HG03097 (cell line): Measurements from ENCODE around the gene PDK1.
"Not testable (repeated sequence)": the region's sequence is repeated elsewhere in the genome, so short reads cannot be mapped to it uniquely, and the experiment has no call there.

Source experiments
- ATAC-seq: cut with Tn5 transposase; IDR thresholded peaks from one replicate; pipeline ENCODE4 v1.9.1; 2021; ENCODE audit not compliant: unreplicated experiment, low FRiP score

PDK1 gene

GRCh38 chr2:172555522-172556283 lies at the start of gene PDK1:
Gene PDK1 (plus strand): TSS chr2:172556090. CDS start chr2:172556151, 61 bp downstream.
- ATAC-seq = peak; percentile 84

GRCh38 chr2:172507199-172507598 lies 48.7 kb upstream of the PDK1 start:
- ATAC-seq = no peak

DNA sequence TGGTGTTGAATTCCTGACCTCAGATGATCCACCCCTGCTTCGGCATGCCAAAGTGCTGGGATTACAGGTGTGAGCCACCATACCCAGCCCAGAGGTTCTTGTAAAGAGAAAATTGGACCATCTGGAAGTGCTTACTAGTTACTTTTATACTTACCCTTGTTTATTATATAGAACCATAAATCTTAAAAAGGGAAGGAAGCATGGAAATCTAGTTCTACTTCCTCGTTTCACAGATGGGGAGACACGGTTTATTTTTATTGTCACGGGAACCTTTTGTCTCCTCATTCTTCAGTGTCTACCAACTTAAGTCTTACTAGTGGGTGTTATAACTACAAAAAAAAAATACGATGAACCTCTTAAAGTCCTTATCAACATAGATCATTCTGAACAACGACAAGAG lies 45.8 kb upstream of the PDK1 start:
- no peak for ATAC-seq

DNA sequence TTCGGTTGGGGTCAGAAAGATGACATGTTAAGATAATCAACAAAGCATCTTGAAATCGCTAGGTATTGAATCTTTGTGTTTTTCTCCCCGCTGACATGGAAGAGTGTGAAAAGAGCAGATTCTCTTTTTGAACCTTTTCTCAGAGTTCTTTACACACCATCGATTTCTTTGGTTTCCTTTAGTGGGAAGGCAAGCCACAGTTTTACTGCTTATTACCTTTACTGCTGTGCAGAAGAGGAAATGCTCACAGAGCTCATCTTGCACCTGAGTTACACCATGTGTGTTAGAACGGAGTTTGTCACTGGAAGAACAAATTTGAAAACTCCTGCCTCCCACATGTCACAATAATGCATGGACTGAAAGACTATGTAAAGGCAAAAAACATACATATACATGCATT lies 45.3 kb upstream of the PDK1 start:
- ATAC-seq = no peak

GRCh38 chr2:172512810-172513523 lies 42.9 kb upstream of the PDK1 start:
- no peak for ATAC-seq

- no peak for ATAC-seq
Observed at GRCh38 chr2:172513524-172513900, 42.4 kb upstream of the PDK1 start.

DNA sequence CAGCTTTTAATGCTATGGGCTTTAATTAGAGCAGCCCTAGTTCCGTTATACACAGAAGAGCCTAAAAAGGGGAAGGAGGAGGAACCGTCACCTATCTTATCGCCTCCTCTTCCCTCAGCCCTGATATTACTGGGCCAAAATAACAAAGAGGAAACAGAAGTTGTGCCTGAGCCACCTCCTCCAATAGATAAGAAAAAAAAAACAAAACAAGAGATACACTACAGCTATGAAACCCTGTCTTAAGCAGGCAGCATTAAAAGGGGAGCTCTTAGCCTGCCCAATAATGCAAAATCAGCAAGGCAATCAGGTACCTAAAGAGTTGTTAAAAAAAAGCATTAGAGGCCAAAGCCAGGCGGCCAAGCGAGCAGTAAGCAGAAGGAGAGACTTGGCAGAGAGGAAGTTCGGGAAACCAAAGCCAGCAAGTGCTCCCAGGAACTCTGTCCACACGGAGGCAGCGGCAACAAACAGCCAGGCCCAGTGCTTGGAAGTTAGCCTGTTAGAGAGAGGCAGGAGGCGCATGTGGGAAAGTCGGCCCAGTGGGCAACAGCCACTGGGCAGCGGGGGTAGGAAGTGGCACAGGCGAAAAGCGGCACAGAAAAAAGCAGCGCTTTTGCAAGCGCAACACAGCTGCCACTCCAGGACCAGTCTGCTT lies 41.8 kb upstream of the PDK1 start:
- no peak for ATAC-seq

- no peak for ATAC-seq
Observed at GRCh38 chr2:172516299-172516698, 39.6 kb upstream of the PDK1 start.

DNA sequence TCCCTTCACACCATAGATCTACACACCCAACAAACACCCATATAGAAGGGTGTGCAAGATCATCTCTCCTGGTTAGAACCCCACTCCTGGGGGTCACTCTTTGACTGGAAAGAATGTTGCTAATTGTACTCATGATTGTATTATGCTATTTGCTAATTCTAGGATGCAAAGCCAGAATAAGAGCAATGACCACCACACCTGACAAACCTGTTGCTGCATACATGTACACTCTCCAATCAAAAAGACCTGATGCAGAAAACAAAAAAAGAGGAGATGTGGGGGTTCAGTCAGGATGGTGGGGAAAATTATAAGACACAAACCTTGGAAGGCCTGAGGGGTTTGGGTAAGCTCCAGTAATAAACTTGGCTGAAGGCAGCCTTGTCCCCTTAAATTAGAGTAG lies 36.9 kb upstream of the PDK1 start:
- ATAC-seq = no peak

- no peak for ATAC-seq
Observed at GRCh38 chr2:172525601-172526000, 30.3 kb upstream of the PDK1 start.

DNA sequence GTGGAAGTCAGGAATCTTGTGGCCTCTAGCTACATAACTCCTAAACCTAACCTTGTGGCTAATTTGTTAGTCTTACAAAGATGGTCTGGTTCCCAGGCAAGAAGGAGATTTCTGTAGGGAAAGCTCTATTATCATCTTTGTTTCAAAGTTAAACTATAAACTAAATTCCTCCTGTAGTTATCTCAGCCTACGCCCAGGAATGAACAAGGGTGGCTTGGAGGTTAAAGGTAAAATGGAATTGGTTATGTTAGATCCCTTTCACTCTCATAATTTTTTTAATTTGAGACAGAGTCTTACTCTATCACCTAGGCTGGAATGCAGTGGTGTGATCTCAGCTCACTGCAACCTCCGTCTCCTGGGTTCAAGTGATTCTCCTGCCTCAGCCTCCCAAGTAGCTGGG lies 24.6 kb upstream of the PDK1 start:
- no peak for ATAC-seq

DNA sequence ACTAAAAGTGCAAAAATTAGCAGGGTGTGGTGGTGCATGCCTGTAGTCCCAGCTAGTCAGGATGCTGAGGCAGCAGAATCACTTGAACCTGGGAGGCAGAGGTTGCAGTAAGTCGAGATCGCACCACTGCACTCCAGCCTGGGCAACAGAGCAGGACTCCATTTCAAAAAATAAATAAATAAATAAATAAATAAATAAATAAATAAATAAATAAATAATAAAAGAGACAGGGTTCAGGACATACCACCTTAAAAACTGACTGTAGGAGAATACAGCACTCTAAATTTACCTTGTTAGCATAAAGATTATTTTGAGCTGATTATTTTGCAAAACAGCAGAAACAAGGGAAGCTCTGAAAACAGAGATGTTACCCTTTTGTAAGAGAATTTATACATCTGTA lies 23.4 kb upstream of the PDK1 start:
- ATAC-seq = not testable (repeated sequence)

DNA sequence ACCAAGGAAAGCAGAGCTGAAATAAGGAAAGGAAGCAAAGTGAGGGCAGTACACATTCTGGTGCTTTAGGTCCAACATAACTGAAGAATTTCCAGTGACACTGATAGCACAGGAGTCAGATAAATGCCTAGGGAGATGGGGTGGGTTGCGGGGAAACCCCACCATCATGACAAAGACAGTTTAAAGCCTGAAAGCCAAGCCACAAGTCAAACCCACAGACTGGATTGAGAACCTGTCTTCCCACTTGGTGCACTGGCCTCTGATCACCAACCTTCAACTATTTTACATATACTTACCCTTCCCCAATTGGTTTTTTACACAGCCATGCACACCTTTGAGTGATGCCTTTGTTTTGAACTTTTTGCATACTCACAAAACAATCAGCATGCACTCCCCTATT lies 22.2 kb upstream of the PDK1 start:
- no peak for ATAC-seq

GRCh38 chr2:172535119-172535518 lies 20.8 kb upstream of the PDK1 start:
- no peak for ATAC-seq

DNA sequence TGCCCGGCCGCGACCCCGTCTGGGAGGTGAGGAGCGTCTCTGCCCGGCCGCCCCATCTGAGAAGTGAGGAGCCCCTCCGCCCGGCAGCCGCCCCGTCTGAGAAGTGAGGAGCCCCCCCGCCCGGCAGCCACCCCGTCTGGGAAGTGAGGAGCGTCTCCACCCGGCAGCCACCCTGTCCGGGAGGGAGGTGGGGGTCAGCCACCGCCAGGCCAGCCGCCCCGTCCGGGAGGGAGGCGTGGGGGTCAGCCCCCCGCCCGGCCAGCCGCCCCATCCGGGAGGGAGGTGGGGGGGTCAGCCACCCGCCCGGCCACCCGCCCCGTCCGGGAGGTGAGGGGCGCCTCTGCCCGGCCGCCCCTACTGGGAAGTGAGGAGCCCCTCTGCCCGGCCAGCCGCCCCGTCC lies 18.0 kb upstream of the PDK1 start:
- ATAC-seq = not testable (repeated sequence)

DNA sequence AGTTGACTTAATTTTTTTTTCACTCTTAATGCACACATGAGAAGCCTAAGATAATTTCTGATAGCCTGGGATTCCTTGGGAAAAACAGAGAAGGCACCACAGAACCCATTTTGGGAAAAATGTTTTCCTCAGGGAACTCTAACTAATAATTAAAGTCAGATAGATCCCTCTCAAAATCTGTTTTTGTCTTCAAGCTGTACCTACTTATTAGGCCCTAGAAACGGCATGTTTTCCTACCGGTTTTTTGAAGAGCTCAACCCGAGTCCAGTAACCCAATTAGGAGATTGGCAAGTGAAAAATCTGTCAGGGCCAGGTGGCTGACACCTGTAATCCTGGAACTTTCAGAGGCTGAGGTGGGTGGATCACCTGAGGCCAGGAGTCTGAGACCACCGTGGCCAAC lies 16.1 kb upstream of the PDK1 start:
- ATAC-seq = no peak

DNA sequence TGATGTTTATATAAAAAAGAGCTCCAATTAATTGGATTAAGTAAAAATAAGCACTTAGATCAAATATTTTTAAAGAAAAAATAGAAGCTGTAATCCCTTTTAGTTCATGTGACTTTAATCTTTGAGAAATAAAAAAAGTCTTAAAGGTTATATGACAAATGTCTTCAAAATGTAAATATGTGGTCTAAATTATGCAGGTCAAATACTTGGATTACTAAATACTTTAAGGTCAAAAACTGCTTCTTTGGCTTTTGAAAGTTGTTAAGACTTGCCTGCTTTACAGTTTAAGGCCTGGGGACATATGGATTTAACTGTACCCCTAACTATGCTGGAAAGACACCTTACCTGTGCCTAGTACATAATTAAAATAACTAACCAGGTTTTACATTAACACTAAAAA lies 15.5 kb upstream of the PDK1 start:
- ATAC-seq = no peak

DNA sequence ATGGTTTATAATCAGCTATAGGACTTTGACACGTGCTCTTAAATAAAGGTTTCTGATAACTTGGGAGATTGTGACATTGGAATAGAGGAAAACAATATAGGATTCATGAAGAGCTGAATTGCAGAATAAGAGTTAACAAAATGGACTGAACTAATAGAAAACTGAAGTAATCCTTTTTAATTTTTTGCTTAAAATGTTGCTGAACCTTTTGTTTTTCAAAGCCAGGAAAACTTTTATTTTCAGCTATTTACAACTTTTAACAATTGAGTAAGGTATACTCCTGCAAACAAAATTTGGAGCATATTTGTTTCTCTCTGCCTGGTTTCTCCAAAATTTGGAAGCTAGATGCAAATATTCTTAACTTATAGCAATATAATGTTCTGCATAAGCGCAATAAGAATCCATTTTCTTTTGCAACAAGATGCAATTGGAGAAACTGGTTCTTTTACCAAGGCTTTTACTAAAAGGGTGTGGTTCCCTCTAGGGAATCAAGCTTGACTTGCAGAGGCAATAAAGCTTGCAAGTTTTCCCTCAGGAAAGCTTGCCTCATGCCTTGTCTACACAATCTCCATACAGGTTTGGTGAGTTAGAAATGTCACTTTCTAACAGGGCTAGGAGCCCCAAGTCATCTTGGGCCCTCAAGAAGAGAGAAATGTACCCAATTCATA lies 10.3 kb upstream of the PDK1 start:
- no peak for ATAC-seq

- no peak for ATAC-seq
Observed at GRCh38 chr2:172549131-172549530, 6.8 kb upstream of the PDK1 start.

- not testable (repeated sequence) for ATAC-seq
Observed at GRCh38 chr2:172549802-172550201, 6.1 kb upstream of the PDK1 start.

GRCh38 chr2:172550419-172550818 lies 5.5 kb upstream of the PDK1 start:
- no peak for ATAC-seq
